Activated CD8-positive, alpha-beta T cell treated with anti-CD3 and anti-CD28 coated beads for 36 hours (primary cell): ENCODE measurements around the gene ADAMTS4. TPM values are rescaled to one million over a fixed set of nuclear protein-coding genes. Genes with fewer than 3 reads are reported as not detected.

Experiments
- ATAC-seq: fragments of 200-7000 bp; cut with Tn5 transposase; one replicate; pipeline ENCODE4 v1.10.0; 2021; ENCODE audit warnings: mild to moderate bottlenecking, moderate library complexity
- CTCF ChIA-PET: fragments of 350-600 bp; sonication (Branson Sonifier 250); formaldehyde crosslinking; loops from one replicate; lab custom pipeline; 2021; ENCODE audit warnings: antibody characterized with exemption; lab: Charles Lee
- POLR2A ChIA-PET: fragments of 350-600 bp; sonication (Branson Sonifier 250); formaldehyde crosslinking; loops from one replicate; lab custom pipeline; 2021; ENCODE audit warnings: antibody characterized with exemption; lab: Charles Lee
- DNase-seq: peaks from one replicate; pipeline ENCODE4 v3.0.0-alpha.2; 2020
- H3K27ac Mint-ChIP-seq: one replicate; pipeline ENCODE4 v1.8.0; 2021; ENCODE audit warnings: mild to moderate bottlenecking, mixed read lengths
- H3K27me3 Mint-ChIP-seq: one replicate; pipeline ENCODE4 v1.8.0; 2021; ENCODE audit warnings: mixed read lengths
- H3K36me3 Mint-ChIP-seq: one replicate; pipeline ENCODE4 v1.8.0; 2021; ENCODE audit warnings: low read depth, mixed read lengths
- H3K4me1 Mint-ChIP-seq: one replicate; pipeline ENCODE4 v1.8.0; 2021; ENCODE audit warnings: low read depth, mixed read lengths
- H3K4me3 Mint-ChIP-seq: one replicate; pipeline ENCODE4 v1.8.0; 2021; ENCODE audit warnings: mild to moderate bottlenecking, moderate library complexity, mixed read lengths
- H3K9me3 Mint-ChIP-seq: one replicate; pipeline ENCODE4 v1.8.0; 2021; ENCODE audit warnings: mixed read lengths
- CTCF ChIP-seq: fragments of 200-600 bp; IDR thresholded peaks from one replicate; pipeline ENCODE4 v1.8.0; 2022; ENCODE audit warnings: antibody characterized with exemption, mild to moderate bottlenecking
- intact Hi-C: fragments of 100-400 bp; cut with micrococcal nuclease; formaldehyde crosslinking; loops from one replicate; pipeline ENCODE4 v1.10.0; 2022
- total RNA-seq, 2 experiments: library from RNA; stranded (reverse); gene quantifications; one replicate each; pipeline ENCODE4 v1.2.3, GENCODE V29; 2021

ADAMTS4 gene
- total RNA-seq, 2 experiments from 2014 or later: 1.1 to 1.8 TPM

- ChIA-PET CTCF (interaction anchor here (0.9 to 5.7 kb wide), 13 partner anchors 11 to 202 kb away, joined by 3 to 45 read pairs (median 6); partner anchors contain the start of genes APOA2, NDUFS2, PPOX and TOMM40L), POLR2A (interaction anchor here (0.6 to 2.6 kb wide), 7 partner anchors 15 to 501 kb away, joined by 3 to 13 read pairs (median 4); partner anchors contain the start of genes NDUFS2 and PPOX)
- Mint-ChIP-seq H3K27ac (peak overlapping the region; percentile 91), H3K4me3 (peak overlapping the region; percentile 1), H3K4me1 (peaks cover 73% of the 10 kb centered on the region), H3K36me3 (no peaks in the 10 kb centered on the region), H3K9me3 (no peaks in the 10 kb centered on the region), H3K27me3 (no peaks in the 10 kb centered on the region)
- no peak for TF ChIP-seq CTCF
- DNase-seq (peak; percentile 86), ATAC-seq (peak; percentile 64)
- intact Hi-C loops: no loop called here
These were observed 16.6 kb downstream of the ADAMTS4 start for GRCh38 chr1:161182214-161182613.

GRCh38 chr1:161180639-161181038 lies 18.2 kb downstream of the ADAMTS4 start:
- POLR2A ChIA-PET: interaction anchor here (1.3 to 2.6 kb wide), 3 partner anchors 9 to 21 kb away, joined by 3 to 13 read pairs (median 4); partner anchors contain the start of genes NDUFS2 and PPOX

GRCh38 chr1:161179698-161180097 lies 19.2 kb downstream of the ADAMTS4 start:
- H3K27ac Mint-ChIP-seq: no peak overlapping the region
- TF ChIP-seq CTCF: no peak
- no peak overlapping the region for H3K4me3 Mint-ChIP-seq
- ChIA-PET POLR2A (interaction anchor here (0.5 to 1.3 kb wide), 3 partner anchors 8 to 26 kb away, joined by 3 to 4 read pairs (median 3); partner anchors contain the start of genes PPOX and UFC1), CTCF (interaction anchor here (0.9 to 5.7 kb wide), 6 partner anchors 13 to 203 kb away, joined by 4 to 45 read pairs (median 8); partner anchors contain the start of genes APOA2, NDUFS2, PPOX and TOMM40L)
- intact Hi-C loops: no loop called here
- peaks cover 9% of the 10 kb centered on the region for H3K36me3 Mint-ChIP-seq
- ATAC-seq (no peak), DNase-seq (no peak)
- peaks cover 65% of the 10 kb centered on the region for H3K4me1 Mint-ChIP-seq
- no peaks in the 10 kb centered on the region for H3K9me3 Mint-ChIP-seq
- no peaks in the 10 kb centered on the region for H3K27me3 Mint-ChIP-seq

More at GRCh38 chr1:161180639-161181038, 18.2 kb downstream of the ADAMTS4 start:
- peak; percentile 40 for TF ChIP-seq CTCF
- no peak for DNase-seq
- Mint-ChIP-seq H3K27me3 (no peaks in the 10 kb centered on the region), H3K27ac (peak overlapping the region; percentile 70), H3K4me1 (peaks cover 68% of the 10 kb centered on the region), H3K9me3 (no peaks in the 10 kb centered on the region), H3K4me3 (no peak overlapping the region), H3K36me3 (peaks cover 9% of the 10 kb centered on the region)
- no peak for ATAC-seq
- intact Hi-C loops: no loop called here
- CTCF ChIA-PET: interaction anchor here (0.9 to 5.7 kb wide), 8 partner anchors 11 to 202 kb away, joined by 4 to 45 read pairs (median 8); partner anchors contain the start of genes APOA2, NDUFS2, PPOX and TOMM40L

GRCh38 chr1:161177936-161178244 lies 21.0 kb downstream of the ADAMTS4 start:
- peak overlapping the region; percentile 97 for H3K4me3 Mint-ChIP-seq
- ATAC-seq (no peak), DNase-seq (no peak)
- TF ChIP-seq CTCF: no peak
- H3K36me3 Mint-ChIP-seq: peaks cover 22% of the 10 kb centered on the region
- no peaks in the 10 kb centered on the region for H3K9me3 Mint-ChIP-seq
- no peaks in the 10 kb centered on the region for H3K27me3 Mint-ChIP-seq
- CTCF ChIA-PET: interaction anchor here (1.5 to 3.7 kb wide), 3 partner anchors 9 to 34 kb away, joined by 3 to 30 read pairs (median 3); partner anchors contain the start of gene PPOX
- H3K27ac Mint-ChIP-seq: peak overlapping the region; percentile 99
- POLR2A ChIA-PET: interaction anchor here (0.6 to 3.7 kb wide), 8 partner anchors 12 to 216 kb away, joined by 3 to 46 read pairs (median 6); partner anchors contain the start of genes NDUFS2, PPOX, TOMM40L and UFC1
- peaks cover 56% of the 10 kb centered on the region for H3K4me1 Mint-ChIP-seq
- intact Hi-C loops: no loop called here
